GM18867 (cell line): ENCODE data around the gene ITPR1.

ENCODE experiments used
- ATAC-seq: cut with Tn5 transposase; IDR thresholded peaks from one replicate; pipeline ENCODE4 v1.9.1; 2021; ENCODE audit warnings: mild to moderate bottlenecking, moderate library complexity; ENCODE audit not compliant: unreplicated experiment

Gene ITPR1

DNA sequence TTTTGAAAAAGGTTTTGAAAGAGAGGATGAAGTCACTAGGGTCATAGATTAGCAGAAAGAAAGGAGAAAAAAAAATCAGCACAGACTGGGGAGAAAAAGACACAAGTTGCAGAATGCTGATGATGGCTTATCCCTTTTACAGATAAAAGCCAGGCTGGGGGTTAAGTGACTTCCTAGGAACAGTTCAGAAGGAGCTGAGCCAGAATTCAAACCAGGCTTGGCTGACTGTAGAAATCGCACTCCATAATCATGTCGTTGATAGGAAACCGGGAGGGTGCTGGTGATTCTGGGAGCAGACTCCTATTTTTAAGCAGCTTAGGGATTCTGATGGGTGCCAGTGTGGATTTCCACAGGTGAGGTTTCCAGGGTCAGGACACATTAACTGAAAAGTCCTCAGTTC is 326.6 kb downstream of the ITPR1 start:
- no peak for ATAC-seq

DNA sequence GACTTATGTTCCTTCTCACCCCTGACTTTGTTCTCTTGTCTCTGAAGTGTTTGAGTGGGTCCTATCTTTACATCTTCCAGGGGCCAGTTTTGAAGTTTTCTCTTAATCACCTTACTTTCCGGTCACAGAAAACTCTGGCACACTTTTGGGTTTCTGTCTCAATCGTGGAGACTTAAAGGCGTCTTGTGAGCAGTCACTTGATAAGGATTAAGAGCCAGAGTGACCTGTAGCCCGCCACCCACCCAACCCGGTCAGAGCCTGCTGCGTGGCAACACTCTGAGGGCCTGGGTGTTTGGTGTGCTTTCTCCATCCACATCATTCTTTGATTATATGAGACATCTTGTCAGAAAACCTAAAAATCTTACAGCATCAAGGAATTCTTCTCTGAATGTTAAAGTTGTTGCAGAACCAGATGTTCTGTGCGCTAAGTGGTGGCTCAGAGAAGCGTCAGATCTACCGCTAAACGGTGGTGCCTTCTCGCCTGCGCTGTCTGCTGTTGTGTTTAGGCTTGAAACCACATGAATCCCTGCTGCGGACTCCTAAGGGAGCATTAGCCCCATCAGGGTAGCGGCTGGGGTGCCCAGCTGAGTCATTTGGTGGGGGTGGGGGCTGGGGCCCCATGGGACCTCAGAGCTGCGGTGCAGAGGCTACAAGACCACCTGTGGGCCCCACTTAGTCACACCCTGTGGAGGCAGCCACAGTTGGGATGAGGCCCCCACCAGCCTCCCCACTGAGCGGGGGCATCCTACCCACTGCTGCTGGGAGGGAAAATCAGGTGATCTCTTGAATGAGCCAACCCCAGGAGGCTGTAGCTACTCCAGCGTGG is 327.4 kb downstream of the ITPR1 start:
- no peak for ATAC-seq

DNA sequence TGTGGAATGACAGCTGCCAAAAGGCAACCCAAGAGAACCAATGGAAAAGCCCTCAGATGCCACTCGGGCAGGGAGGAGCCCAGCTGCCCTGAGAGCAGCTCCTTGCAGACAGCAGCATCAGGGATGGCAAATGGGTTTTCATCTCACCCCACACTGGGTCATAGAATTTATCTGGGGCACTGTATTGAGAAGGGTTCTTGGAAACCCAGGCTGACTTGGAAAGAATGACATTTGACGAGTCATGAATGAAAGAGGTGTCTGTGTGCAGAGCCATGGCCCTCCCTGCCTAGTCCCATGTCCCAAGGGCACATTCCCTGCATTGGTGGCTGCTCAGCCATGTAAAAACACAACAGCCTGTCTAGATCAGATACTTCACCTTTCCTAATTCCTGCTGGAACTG is 328.2 kb downstream of the ITPR1 start:
- ATAC-seq, result no peak

DNA sequence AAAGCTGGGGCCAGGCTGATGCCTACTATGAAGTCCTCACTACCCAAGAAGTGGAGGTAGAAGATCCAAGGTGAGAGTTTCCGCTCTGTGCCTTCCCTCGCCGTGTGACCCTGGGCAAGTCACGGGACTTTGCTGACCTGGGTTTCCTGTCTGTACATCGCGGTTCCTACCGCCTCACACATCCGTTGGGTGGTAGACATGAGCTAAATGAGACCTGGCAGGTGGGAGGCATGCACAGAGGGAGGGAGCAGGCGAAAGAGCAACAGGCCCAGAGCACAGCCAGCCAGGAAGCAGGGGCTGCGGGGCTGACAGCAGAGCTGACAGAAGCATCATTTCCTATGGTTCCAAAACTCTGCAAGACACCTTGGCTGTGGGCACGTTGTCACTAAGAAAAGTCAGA is 328.8 kb downstream of the ITPR1 start:
- ATAC-seq, result no peak

DNA sequence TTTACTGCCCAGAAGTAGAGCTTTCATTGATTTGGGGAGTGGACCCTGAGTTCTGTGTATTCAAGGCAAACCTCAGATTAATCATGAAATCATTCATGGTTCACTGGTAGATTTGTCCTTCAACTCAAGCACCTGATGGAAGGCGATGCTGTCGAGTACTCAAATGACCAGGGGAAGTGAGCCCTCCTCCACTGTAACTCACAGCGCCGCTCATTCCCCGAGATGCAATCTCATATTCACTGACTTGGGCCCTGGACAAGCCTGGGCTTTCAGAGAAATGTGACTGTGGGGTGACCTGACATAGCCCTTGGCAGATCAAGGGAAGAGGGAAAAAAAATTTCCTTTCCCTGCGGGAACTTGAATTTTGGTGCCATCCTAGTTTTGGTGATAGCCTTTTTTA is 329.4 kb downstream of the ITPR1 start:
- ATAC-seq, result no peak

DNA sequence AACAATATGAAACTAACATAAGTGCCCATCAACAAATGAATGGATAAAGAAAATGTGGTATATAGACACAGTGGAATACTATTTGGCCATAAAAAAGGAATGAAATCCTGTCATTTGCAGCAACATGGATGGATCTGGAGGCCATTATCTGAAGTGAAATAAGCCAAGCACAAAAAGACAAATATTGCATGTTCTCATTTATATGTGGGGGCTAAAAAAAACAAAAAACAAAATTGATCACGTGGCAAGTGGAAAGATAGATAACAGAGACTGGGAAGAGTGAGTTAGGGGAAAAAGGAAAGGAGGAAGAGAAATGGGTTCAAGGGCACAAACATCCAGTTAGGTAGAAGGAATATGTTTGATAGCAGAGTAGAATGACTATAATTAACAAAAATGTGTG is 330.2 kb downstream of the ITPR1 start:
- ATAC-seq, result no peak

DNA sequence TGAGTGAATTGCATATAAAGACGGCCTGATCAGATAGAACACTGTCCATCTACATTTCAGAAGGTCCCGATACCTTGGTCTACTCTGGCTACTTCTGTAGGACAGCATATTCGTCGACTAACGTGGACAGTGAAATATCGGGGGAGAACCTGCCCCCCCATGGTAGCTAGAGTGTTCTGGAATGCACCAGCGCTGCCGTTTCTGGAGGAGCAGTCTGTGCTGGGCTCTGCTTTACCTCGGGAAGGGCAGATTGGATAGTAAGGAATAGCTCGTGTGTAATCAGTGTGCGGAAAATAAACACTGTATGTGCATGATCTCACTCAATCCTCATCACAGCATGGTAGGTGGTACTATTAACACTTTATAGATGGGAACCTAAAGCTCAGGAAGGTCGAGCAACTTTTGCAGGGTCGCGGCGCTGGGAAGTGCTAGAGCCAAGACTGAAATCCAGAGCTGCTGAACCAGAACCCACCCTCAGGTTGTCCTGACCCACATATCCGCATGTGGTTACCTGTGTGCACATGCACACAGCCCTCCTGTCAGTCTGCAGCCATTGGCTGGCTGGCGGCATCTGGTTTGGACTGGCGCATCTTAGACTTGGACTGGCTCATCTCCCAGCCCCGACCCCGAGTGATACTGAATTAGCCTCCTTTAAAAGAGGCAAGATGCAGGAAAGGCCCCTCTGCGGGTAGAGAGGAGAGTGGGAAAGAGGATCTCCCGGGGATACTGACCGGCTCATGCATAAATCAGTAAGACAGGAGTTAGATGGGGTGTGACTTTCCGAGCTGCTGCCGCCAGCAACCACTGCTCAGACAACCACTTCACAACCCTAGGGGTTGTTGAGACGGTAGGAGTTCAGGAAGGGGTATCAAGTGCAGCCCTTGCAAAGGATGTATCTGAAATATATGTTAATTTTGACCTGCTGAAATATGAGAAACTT is 331.1 kb downstream of the ITPR1 start:
- no peak for ATAC-seq

DNA sequence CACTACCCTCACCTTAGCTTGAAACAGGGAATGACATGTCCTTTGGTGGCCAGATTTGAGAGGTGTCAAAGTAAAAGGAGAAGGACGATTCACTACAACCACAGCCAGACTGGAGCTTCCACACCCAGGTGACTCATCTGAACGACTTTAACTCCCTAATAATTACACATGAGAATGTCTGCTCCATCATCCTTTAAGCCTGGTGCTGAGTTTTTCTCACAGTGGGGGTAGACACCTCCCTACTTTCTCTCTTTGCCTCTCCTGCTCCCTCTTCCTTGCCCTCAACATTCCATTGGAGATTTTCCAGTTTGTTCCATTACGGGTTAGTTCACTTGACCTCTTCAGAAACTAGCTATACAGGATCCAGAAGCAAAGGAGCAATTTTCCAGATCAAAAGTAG is 331.8 kb downstream of the ITPR1 start:
- no peak for ATAC-seq

DNA sequence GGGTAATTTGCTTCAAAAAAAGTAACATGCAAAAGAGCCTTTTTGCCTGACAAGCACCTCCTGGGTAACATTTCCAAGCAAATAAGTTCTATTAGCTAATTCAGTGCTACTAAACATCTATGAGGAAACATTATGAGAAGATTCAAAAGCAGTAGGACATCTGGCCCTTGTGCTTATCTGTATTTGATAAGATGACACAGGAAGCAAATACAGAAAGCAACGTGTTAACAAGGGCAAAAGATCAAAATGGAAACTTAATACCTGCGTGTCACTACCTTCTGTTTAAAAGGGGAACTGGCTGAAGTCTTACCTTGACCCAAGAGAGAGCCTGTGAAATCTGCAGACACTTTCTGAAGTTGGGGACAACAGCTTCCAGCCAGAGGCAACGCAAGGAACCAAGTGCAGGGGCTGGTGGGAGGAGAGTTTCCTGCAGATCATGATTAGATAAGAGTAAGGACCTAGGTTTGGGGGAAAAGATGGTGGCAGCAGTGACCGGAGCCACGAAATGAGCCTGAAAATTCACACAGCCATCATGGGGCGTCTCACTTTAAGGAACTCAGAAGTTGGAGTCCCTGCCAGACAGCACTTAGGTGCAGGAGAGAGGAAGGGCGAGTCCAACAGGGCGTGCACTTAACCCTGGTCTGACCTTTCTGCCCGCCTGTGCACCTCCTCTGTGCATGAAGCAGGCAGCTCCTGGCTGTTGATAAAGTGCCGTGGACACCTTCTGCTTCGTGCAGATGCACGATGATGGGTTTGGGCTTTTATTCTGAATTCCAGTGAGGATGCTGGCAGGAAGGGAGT is 332.5 kb downstream of the ITPR1 start:
- ATAC-seq, result no peak

DNA sequence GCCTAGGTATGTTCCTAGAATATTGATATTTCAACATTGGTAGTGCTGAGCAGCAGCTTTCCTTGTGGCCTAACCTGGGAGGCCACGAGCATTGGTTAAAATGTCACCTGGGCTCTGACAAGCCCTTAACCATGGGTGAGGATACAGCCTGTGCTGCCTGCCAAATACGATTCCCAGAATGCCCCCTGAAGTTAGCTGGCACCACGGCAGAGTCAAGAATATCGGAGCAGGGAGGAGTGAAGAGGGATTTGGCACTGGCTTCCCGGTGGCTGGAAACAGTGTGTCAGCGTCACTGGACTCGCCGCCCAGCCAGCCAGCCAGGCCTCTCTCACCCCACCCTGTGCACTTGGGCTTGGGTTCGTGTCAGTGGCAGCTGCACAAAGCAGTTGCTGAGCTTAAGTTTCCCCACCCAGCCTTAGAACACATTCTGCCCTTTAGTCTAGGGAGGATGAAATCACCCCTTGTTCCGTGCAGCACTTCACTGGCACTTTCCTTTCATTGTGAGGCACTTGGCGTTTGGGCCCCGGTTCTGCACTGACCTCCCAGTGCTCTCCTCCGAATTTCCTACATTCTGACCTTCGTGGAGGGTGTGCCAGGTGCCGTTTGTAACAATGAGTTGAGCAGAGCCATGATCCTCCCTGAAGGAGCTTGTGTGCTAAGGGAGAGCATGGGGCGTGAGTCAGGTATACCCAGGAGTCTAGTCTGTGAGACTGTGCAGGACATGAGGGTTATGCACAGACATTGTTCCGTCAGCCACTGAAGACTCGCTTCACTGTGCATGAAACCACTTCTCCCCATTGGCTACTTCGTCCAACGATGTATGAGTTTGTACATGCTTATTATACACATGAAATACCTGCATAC is 333.3 kb downstream of the ITPR1 start:
- ATAC-seq, result no peak

DNA sequence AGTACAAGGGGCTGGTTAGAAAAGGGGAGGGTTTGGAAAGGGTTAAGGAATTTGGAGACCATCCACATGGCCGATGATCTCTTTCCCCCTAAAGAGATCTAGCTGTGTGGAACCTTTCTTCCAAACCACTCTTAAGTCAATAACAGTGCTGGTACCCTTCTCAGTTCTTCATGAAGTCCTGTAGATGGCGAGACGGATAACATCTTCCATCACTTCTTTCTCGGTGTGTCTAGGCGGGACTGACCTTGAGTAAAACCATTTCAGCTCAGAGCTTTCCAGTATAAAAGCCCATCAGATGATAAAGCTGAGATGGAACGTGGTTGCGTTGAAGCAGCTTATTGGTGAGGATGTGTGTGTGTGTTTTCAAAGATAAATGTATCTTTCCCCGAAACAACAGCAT is 334.6 kb downstream of the ITPR1 start:
- no peak for ATAC-seq

DNA sequence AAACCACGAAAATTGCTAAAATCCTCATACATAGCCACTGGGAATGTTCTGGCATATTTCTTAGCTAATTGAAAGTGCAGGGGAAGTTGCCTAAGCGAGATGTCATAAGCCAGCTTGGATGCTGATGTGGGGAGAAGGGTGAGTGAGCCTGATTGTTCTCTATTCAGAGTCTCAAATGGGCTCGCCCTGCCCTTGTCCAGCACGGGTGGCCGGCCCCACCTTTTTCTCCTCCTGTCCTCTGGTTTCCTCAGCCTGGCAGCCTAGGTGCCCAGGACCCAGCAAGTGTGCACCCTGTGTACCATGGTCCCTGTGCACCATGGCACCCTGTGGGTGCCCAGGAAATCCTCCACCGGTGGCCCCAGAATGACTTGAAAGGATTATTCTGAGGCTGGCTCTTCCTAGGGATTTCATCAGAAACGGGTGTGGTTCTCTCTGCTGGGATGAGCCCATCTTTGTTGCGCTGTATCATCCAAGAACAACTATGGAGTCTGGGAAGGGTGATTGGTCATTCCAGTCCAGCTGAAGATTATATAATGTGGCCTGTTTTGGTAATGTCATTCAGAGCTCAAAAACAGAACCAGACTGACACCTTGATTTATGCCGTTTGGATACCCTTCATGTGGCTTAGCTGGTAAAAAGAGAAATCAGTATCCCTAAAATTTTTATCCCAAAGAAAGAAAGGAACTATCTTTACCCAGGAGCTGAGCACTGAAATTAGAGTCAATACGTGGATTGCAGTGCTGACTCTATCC is 335.3 kb downstream of the ITPR1 start:
- ATAC-seq, result no peak

DNA sequence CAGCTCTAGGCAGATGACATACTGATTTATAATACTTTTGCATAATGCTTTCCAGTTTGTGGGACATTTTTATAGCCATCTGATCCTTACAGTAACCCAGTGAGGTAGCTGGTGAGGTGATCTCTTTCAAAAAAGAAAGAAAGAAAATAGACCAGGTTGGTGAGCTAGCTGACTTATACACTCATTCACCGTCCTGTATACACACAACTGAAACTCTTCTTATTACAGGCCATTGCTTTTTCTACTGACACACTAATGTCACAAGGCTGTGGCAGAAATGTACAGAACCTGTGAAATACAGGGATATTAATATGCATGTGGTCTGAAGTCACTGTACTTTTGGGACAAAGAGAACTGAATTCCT is 335.9 kb downstream of the ITPR1 start:
- peak; percentile 24 for ATAC-seq

DNA sequence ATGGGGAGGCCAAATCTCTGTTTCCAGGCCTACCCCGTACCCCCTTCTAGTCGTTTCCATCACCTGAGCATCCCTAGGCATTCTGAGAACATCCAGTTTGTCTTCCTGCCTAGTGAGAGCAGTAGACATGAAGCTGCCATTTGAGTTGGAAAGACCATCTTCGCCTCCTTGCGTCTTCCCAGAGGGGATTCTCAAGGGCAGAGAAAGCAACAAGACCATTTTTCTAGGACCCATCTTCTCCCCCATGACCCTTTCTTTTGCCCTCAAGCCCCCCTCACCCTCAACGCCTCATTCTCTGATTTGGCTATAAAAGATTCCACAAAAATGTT is 337.4 kb downstream of the ITPR1 start:
- ATAC-seq, result no peak

DNA sequence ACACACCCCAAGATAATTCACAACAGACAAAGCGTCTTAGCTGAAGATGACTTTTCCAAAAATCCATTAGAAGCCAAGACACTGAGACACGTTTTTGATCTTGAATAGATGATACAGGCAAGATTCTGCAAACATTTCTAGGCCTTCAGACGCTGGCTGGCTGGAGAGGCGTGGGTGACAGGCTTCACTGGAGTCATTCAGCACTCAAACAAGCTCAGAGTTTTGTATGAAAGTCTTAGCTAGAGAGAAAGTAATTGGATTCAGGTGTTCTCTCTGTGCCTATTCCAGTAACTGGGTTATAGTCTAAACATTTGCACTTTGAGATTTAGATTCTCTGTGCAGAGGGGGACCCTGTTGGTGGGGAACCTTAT is 338.4 kb downstream of the ITPR1 start:
- ATAC-seq, result peak; percentile 22

DNA sequence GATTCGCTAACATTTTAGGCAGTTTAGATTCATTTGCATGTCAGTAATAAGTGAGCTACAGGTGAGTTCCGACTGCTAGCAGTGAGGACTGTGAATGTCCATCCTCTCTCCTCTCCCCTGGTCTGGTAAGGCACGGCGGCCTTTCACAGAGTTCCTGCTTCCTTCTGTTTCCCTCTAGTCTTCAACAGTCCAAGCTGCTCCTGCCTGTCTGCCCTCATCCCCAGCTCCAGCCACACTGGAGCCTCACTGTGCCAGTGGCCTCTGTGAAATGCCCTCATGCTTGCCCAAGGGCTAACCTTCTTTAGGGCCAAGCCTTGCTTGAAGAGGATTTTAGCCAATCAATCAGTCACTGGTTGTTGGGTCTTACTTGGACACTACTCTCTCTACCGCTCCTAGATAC is 340.3 kb downstream of the ITPR1 start:
- ATAC-seq, result no peak

DNA sequence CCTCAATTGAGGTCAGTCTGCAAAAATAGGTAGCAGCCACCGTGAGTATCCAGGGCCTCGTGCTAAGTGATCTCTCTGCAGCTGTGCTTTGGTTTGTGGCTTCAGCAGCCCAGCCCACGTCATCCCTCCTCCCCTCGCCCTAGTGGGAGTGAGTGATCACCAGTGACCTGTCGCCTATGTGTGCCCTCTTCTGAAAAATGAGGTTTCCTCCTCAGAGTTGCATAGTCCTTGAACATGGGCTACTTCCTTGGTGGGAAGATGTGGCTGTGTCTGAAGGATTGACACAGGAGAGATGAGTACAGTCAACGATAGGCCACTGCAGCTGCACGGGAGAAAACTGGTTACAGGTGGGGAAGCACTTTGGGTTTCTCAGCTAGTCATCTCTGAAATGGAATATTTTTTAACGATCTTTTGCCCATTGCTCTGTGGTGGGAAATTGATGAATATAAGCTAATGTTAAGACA is 341.3 kb downstream of the ITPR1 start:
- peak; percentile 68 for ATAC-seq

DNA sequence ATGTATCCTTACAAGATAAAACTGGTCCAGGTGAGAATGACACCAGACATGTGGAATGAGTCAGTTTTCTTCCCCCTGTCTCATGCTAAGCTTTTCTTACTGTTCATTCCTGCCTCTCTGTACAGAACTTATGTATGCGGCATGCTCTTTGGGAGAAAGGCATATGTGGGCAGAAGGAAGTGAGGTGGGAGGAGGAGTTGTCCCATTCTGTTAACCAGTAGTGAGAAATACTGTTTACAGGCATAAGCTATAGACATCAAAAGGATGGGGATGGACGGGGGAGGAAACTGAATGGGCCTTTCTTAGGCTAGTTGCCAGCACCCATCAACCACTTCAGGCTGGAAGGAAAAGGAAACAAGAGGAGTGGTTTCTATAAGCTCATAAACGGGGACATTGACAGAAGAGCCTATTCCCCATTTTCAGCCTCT is 342.5 kb downstream of the ITPR1 start:
- no peak for ATAC-seq

DNA sequence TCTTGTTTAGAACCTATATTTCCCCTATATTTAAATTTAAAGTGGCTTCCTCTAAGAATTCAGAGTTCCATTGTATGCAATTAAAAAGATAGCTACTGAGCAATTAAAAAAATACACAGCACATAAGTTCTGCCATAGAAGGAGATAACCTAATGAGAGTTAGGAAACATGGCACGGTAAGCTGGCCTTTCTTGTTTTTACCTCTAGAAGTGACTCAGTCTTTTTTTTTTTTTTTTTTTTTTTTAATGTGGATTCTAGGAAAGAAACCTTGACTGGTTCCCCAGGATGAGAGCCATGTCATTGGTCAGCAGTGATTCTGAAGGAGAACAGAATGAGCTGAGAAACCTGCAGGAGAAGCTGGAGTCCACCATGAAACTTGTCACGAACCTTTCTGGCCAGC is 343.4 kb downstream of the ITPR1 start:
- ATAC-seq, result no peak
